PC-3 (cell line): ENCODE data around the gene CPLANE2.

Source experiments
- CTCF ChIP-seq: fragments of 300-600 bp; sonication (generic); conservative IDR thresholded peaks from 2 replicates; pipeline ENCODE4 v1.5.1; 2017; ENCODE audit warnings: antibody characterized with exemption, low read depth, mild to moderate bottlenecking, low read length
- EZH2 ChIP-seq: fragments of 300-600 bp; sonication (generic); IDR thresholded peaks from one replicate; pipeline ENCODE4 v1.6.1; 2017; ENCODE audit warnings: antibody characterized with exemption, mild to moderate bottlenecking, low read length; ENCODE audit not compliant: unreplicated experiment

DNA sequence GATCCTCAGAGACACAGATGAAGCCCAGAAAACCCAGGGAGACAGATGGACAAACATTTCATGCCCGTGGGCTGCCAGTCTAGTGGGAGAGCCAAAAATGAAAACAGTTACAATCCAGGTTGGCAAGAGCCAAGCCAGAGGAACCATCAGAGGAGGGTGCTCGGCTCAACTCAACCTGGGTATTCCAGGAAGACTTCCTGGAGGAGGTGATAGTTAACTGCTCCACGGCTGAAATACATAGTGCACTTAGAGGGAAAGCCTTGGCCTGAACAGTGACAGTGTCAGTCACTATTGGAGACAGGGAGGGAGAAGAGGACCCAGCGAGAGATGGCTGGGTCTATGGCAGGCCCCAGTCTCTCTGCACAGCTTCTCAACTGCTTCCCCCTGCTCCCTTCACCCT lies 26.4 kb downstream of the CPLANE2 start:
- TF ChIP-seq CTCF (no peak), EZH2 (no peak)
